ENCODE results near the gene SLCO6A1. TPM values are rescaled to one million over a fixed set of nuclear protein-coding genes. Genes with fewer than 3 reads are reported as not detected.

SLCO6A1 gene
- total RNA-seq, 4 donors from 2014 or later: not detected

- Histone ChIP-seq H3K9me3 (peaks cover 0 to 3% (median 0%) of the 10 kb centered on the region in 3 donors), H3K27me3 (no peaks in the 10 kb centered on the region), H3K36me3 (no peaks in the 10 kb centered on the region), H3K27ac (no peak overlapping the region), H3K4me1 (no peaks in the 10 kb centered on the region), H3K4me3 (no peak overlapping the region)
- TF ChIP-seq CTCF (IDR thresholded peaks at IDR 0.05): no peak
- TF ChIP-seq POLR2A (IDR thresholded peaks at IDR 0.05): no peak
- TF ChIP-seq POLR2AphosphoS5 (IDR thresholded peaks at IDR 0.05): no peak
- no peak for TF ChIP-seq EP300 (IDR thresholded peaks at IDR 0.05)
- ATAC-seq: no peak
Measured at GRCh38 chr5:102453716-102454115, 45.1 kb downstream of the SLCO6A1 start.

GRCh38 chr5:102451082-102451481 is 47.7 kb downstream of the SLCO6A1 start:
- ATAC-seq: no peak
- Histone ChIP-seq H3K4me3 (no peak overlapping the region), H3K4me1 (no peaks in the 10 kb centered on the region), H3K27ac (no peak overlapping the region), H3K9me3 (peaks cover 0 to 3% (median 0%) of the 10 kb centered on the region in 3 donors), H3K27me3 (no peaks in the 10 kb centered on the region), H3K36me3 (no peaks in the 10 kb centered on the region)
- TF ChIP-seq EP300 (IDR thresholded peaks at IDR 0.05): no peak
- no peak for TF ChIP-seq CTCF (IDR thresholded peaks at IDR 0.05)
- no peak for TF ChIP-seq POLR2A (IDR thresholded peaks at IDR 0.05)
- no peak for TF ChIP-seq POLR2AphosphoS5 (IDR thresholded peaks at IDR 0.05)
- WGBS, 2 donors (ENCODE audit: low coverage in 1 of 2): 83% methylated on average over 3 of the region's 3 CpGs; no CpG with 5 or more reads in 1 of the 2 donors

GRCh38 chr5:102450313-102450990 is 48.3 kb downstream of the SLCO6A1 start:
- no peaks in the 10 kb centered on the region for H3K36me3 ChIP-seq
- H3K4me3 ChIP-seq: no peak overlapping the region
- H3K27ac ChIP-seq: no peak overlapping the region
- no peaks in the 10 kb centered on the region for H3K4me1 ChIP-seq
- H3K9me3 ChIP-seq: peaks cover 0 to 3% (median 0%) of the 10 kb centered on the region in 3 donors
- WGBS, 2 donors (ENCODE audit: low coverage in 1 of 2): 70 to 89% methylated on average over 1 to 4 of the region's 5 CpGs
- H3K27me3 ChIP-seq: no peaks in the 10 kb centered on the region
- no peak for TF ChIP-seq EP300 (IDR thresholded peaks at IDR 0.05)
- no peak for TF ChIP-seq CTCF (IDR thresholded peaks at IDR 0.05)
- TF ChIP-seq POLR2AphosphoS5 (IDR thresholded peaks at IDR 0.05): no peak
- TF ChIP-seq POLR2A (IDR thresholded peaks at IDR 0.05): no peak
- ATAC-seq: no peak

- TF ChIP-seq CTCF (IDR thresholded peaks at IDR 0.05) (no peak), EP300 (IDR thresholded peaks at IDR 0.05) (no peak), POLR2A (IDR thresholded peaks at IDR 0.05) (no peak), POLR2AphosphoS5 (IDR thresholded peaks at IDR 0.05) (no peak)
- H3K36me3 ChIP-seq: no peaks in the 10 kb centered on the region
- no peaks in the 10 kb centered on the region for H3K9me3 ChIP-seq
- H3K4me3 ChIP-seq: no peak overlapping the region
- no peak for ATAC-seq
- H3K4me1 ChIP-seq: no peaks in the 10 kb centered on the region
- H3K27me3 ChIP-seq: no peaks in the 10 kb centered on the region
- no peak overlapping the region for H3K27ac ChIP-seq
- 71% methylated on average over 1 of the region's 2 CpGs; no CpG with 5 or more reads in 1 of the 2 donors for WGBS, 2 donors (ENCODE audit: low coverage in 1 of 2)
Measured at GRCh38 chr5:102433473-102433872, 65.3 kb downstream of the SLCO6A1 start.

GRCh38 chr5:102421647-102422046 is 77.2 kb downstream of the SLCO6A1 start:
- no CpG with 5 or more reads among the region's 3 CpGs for WGBS, 2 donors (ENCODE audit: low coverage in 1 of 2)
- Histone ChIP-seq H3K27ac (no peak overlapping the region), H3K27me3 (no peaks in the 10 kb centered on the region), H3K4me1 (no peaks in the 10 kb centered on the region), H3K36me3 (no peaks in the 10 kb centered on the region), H3K4me3 (no peak overlapping the region), H3K9me3 (no peaks in the 10 kb centered on the region)
- no peak for ATAC-seq
- TF ChIP-seq POLR2AphosphoS5 (IDR thresholded peaks at IDR 0.05) (no peak), CTCF (IDR thresholded peaks at IDR 0.05) (no peak), EP300 (IDR thresholded peaks at IDR 0.05) (no peak), POLR2A (IDR thresholded peaks at IDR 0.05) (no peak)

Measured in gastroesophageal sphincter (tissue), 4 donors.